Measurements from ENCODE around the gene CDCP1.
A peak's percentile ranks its signal among the peaks of the same experiment; 100 is the strongest.
"Not testable (repeated sequence)": the region's sequence is repeated elsewhere in the genome, so short reads cannot be mapped to it uniquely, and the experiment has no call there.

The CDCP1 gene

GRCh38 chr3:45169125-45169904 is 23.1 kb upstream of the CDCP1 start:
- no peak for DNase-seq

- DNase-seq: no peak
Measured at GRCh38 chr3:45168451-45168850, 22.3 kb upstream of the CDCP1 start.

GRCh38 chr3:45167011-45167911 is 21.1 kb upstream of the CDCP1 start:
- DNase-seq: peak; percentile 30 to 39

GRCh38 chr3:45166321-45166879 is 20.2 kb upstream of the CDCP1 start:
- DNase-seq: no peak

- DNase-seq: no peak
Measured at GRCh38 chr3:45165497-45166283, 19.5 kb upstream of the CDCP1 start.

- DNase-seq: no peak
Measured at GRCh38 chr3:45164056-45164455, 17.9 kb upstream of the CDCP1 start.

- DNase-seq: no peak
Measured at GRCh38 chr3:45163481-45163880, 17.3 kb upstream of the CDCP1 start.

GRCh38 chr3:45154641-45155147 is 8.5 kb upstream of the CDCP1 start:
- no peak for DNase-seq

- no peak for DNase-seq
Measured at GRCh38 chr3:45153658-45154437, 7.7 kb upstream of the CDCP1 start.

GRCh38 chr3:45152307-45152706 is 6.1 kb upstream of the CDCP1 start:
- no peak for DNase-seq

- DNase-seq: no peak
Measured at GRCh38 chr3:45151100-45151499, 4.9 kb upstream of the CDCP1 start.

GRCh38 chr3:45148921-45149320 is 2.7 kb upstream of the CDCP1 start:
- DNase-seq: no peak

GRCh38 chr3:45145223-45145622 is 955 bp downstream of the CDCP1 start:
- DNase-seq: no peak

GRCh38 chr3:45143673-45144671 is 2.2 kb downstream of the CDCP1 start:
- DNase-seq: no peak

- DNase-seq: not testable (repeated sequence)
Measured at GRCh38 chr3:45140770-45141155, 5.4 kb downstream of the CDCP1 start.

- no peak for DNase-seq
Measured at GRCh38 chr3:45140141-45140769, 5.9 kb downstream of the CDCP1 start.

- DNase-seq: no peak
Measured at GRCh38 chr3:45139372-45140140, 6.6 kb downstream of the CDCP1 start.

GRCh38 chr3:45137656-45138181 is 8.5 kb downstream of the CDCP1 start:
- no peak for DNase-seq

GRCh38 chr3:45135959-45136358 is 10.2 kb downstream of the CDCP1 start:
- DNase-seq: no peak
